GM12878 (cell line): Measurements from ENCODE around the gene ALDH3A2. TPM values are rescaled to one million over a fixed set of nuclear protein-coding genes. Genes with fewer than 3 reads are reported as not detected.

Experiments
- ATAC-seq: fragments of 200-7000 bp; cut with Tn5 transposase; 3 replicates; pipeline ENCODE4 v1.9.1; 2020; ENCODE audit warnings: mild to moderate bottlenecking, moderate library complexity
- BruUV-seq: library from RNA; stranded (reverse); fragments of 400-500 nt; replicated peaks from 2 replicates; lab custom pipeline; 2021; lab: Mats Ljungman, UMichigan
- CTCF ChIA-PET: fragments of 300-600 bp; sonication (Branson Sonifier 250); formaldehyde crosslinking; extraction: SDS; loops from one replicate; lab custom pipeline; 2021; ENCODE audit warnings: inconsistent platforms; lab: Yijun Ruan, JAX
- POLR2A ChIA-PET: fragments of 350-600 bp; formaldehyde crosslinking; extraction: SDS; loops from one replicate; lab custom pipeline; 2021; ENCODE audit warnings: inconsistent platforms; lab: Charles Lee
- RAD21 ChIA-PET: fragments of 300-600 bp; sonication (Branson Sonifier 250); formaldehyde crosslinking; loops from one replicate; lab custom pipeline; 2023; ENCODE audit warnings: antibody characterized with exemption; ENCODE audit not compliant: unreplicated experiment; lab: Charles Lee
- SMC1A ChIA-PET: fragments of 300-600 bp; sonication (Branson Sonifier 250); formaldehyde crosslinking; loops from one replicate; lab custom pipeline; 2023; ENCODE audit not compliant: unreplicated experiment, uncharacterized antibody; lab: Charles Lee
- DNase-seq: peaks from one replicate; pipeline ENCODE4 v3.0.0-alpha.2; 2011; ENCODE audit warnings: low read depth, low spot score
- FAIRE-seq: peaks from 3 replicates; lab custom pipeline; 2011; peaks lifted over from hg19 to GRCh38; lab: Jason Lieb, UNC
- H2AFZ ChIP-seq: 2 replicates; pipeline ENCODE4 v1.6.0; 2011; ENCODE audit warnings: low read depth, low read length, control low read depth; ENCODE audit not compliant: control insufficient read depth
- H3K27ac ChIP-seq: 2 replicates; pipeline ENCODE4 v1.5.1; 2011; ENCODE audit warnings: control low read depth; ENCODE audit not compliant: control insufficient read depth, insufficient read depth
- H3K27me3 ChIP-seq, 2 experiments: replicated peaks in 1 of 2; 2 replicates each; pipeline versions ENCODE4 v1.6.0 to v1.6.1; 2011; ENCODE audit warnings: low read length in 1 of 2; ENCODE audit not compliant: control insufficient read depth in 2 of 2, insufficient read depth in 2 of 2
- H3K36me3 ChIP-seq, 2 experiments: 2 replicates each; pipeline ENCODE4 v1.5.1; 2011; ENCODE audit warnings: low read length in 1 of 2; ENCODE audit not compliant: control insufficient read depth in 2 of 2, insufficient read depth in 2 of 2
- H3K4me1 ChIP-seq: 2 replicates; pipeline ENCODE4 v1.6.1; 2011; ENCODE audit warnings: mild to moderate bottlenecking, low read length, moderate library complexity, mixed read lengths; ENCODE audit not compliant: control insufficient read depth, insufficient read depth
- H3K4me2 ChIP-seq: 2 replicates; pipeline ENCODE4 v1.6.0; 2011; ENCODE audit warnings: control low read depth; ENCODE audit not compliant: control insufficient read depth, insufficient read depth
- H3K4me3 ChIP-seq: fragments of 200-600 bp; sonication (generic); 2 replicates; pipeline ENCODE4 v1.5.1; 2016
- H3K79me2 ChIP-seq: 2 replicates; pipeline ENCODE4 v1.6.0; 2011; ENCODE audit warnings: low read length; ENCODE audit not compliant: control insufficient read depth, insufficient read depth
- H3K9ac ChIP-seq: 2 replicates; pipeline ENCODE4 v1.8.0; 2011; ENCODE audit warnings: low read length, control low read depth, mixed read lengths; ENCODE audit not compliant: control insufficient read depth, insufficient read depth
- H3K9me3 ChIP-seq: replicated peaks from 3 replicates; pipeline ENCODE4 v1.5.1; 2011; ENCODE audit warnings: mild to moderate bottlenecking, low read length; ENCODE audit not compliant: control insufficient read depth, insufficient read depth
- H4K20me1 ChIP-seq: 2 replicates; pipeline ENCODE4 v1.6.0; 2011; ENCODE audit not compliant: control insufficient read depth, insufficient read depth
- ATF2 ChIP-seq: IDR thresholded peaks from 2 replicates; pipeline ENCODE4 v1.6.1; 2012; ENCODE audit warnings: low read length, inconsistent platforms
- FOXK2 ChIP-seq: fragments of 450-650 bp; IDR thresholded peaks from 2 replicates; pipeline ENCODE4 v1.6.1; 2017; ENCODE audit warnings: mild to moderate bottlenecking, moderate library complexity
- FOXM1 ChIP-seq: IDR thresholded peaks from 2 replicates; pipeline ENCODE4 v1.6.1; 2012; ENCODE audit warnings: low read depth, mild to moderate bottlenecking, inconsistent platforms, low read length, moderate library complexity
- GABPA ChIP-seq: IDR thresholded peaks from 2 replicates; pipeline ENCODE4 v1.6.1; 2014; ENCODE audit warnings: antibody characterized with exemption, low read depth, mild to moderate bottlenecking, inconsistent platforms
- IRF3 ChIP-seq: fragments of 450-650 bp; IDR thresholded peaks from 2 replicates; pipeline ENCODE4 v1.6.1; 2014; ENCODE audit warnings: mild to moderate bottlenecking
- JUNB ChIP-seq: IDR thresholded peaks from 2 replicates; pipeline ENCODE4 v1.6.1; 2016; ENCODE audit warnings: antibody characterized with exemption, mild to moderate bottlenecking
- JUND ChIP-seq: IDR thresholded peaks from 2 replicates; pipeline ENCODE4 v1.6.1; 2012; ENCODE audit warnings: low read depth, mild to moderate bottlenecking, low read length, improper control_type of control experiment, moderate library complexity
- NRF1 ChIP-seq: conservative IDR thresholded peaks from 2 replicates; pipeline ENCODE4 v1.6.1; 2011; ENCODE audit warnings: mild to moderate bottlenecking, low read depth, low read length, improper control_type of control experiment
- SIN3A ChIP-seq: IDR thresholded peaks from 2 replicates; pipeline ENCODE4 v1.6.1; 2012; ENCODE audit warnings: low read depth, low read length, improper control_type of control experiment
- SKIL ChIP-seq: fragments of 450-650 bp; IDR thresholded peaks from 2 replicates; pipeline ENCODE4 v1.6.1; 2017; ENCODE audit warnings: mild to moderate bottlenecking, low read depth, inconsistent platforms; ENCODE audit not compliant: poor library complexity, severe bottlenecking
- ZBTB11 ChIP-seq: fragments of 450-650 bp; formaldehyde crosslinking; IDR thresholded peaks from 2 replicates; pipeline ENCODE4 v1.5.0; 2022; ENCODE audit warnings: mild to moderate bottlenecking, missing genetic modification characterization
- ZBTB40 ChIP-seq: fragments of 450-650 bp; IDR thresholded peaks from 2 replicates; pipeline ENCODE4 v1.6.1; 2016; ENCODE audit warnings: mild to moderate bottlenecking, moderate library complexity, borderline replicate concordance
- ZNF274 ChIP-seq: IDR thresholded peaks from one replicate; pipeline ENCODE4 v1.8.0; 2011; ENCODE audit not compliant: insufficient read length, insufficient read depth
- WGBS: methylation state at CpG from one replicate; pipeline ENCODE4 v1.1.6; 2016; ENCODE audit warnings: low lambda C conversion rate; ENCODE audit not compliant: insufficient replicate concordance, insufficient coverage; ENCODE audit errors: missing lambda C conversion rate; 5-methylcytosine and 5-hydroxymethylcytosine counted together
- in situ Hi-C: fragments of 300-500 bp; cut with MboI; formaldehyde crosslinking; loops from 9 replicates; pipeline ENCODE4 v1.14.3; 2018; ENCODE audit warnings: mixed read lengths
- intact Hi-C: fragments of 100-400 bp; cut with micrococcal nuclease; formaldehyde crosslinking; loops from one replicate; pipeline ENCODE4 v1.14.2; 2022; ENCODE audit not compliant: unreplicated experiment
- polyA plus RNA-seq, 11 experiments: library from polyadenylated mRNA; depleted of rRNA in 4 of 11; unstranded in 6 of 11; stranded (reverse) in 5 of 11; fragments of >200 nt; fragmentation: Nextera tagmentation in 4 of 11; fragmentation: Illumina TruSeq in 1 of 11; extraction: Ambion mirVana in 4 of 11; extraction: Trizol in 1 of 11; gene quantifications; 1 replicate in 1 of 11; 2 replicates in 10 of 11; pipeline versions ENCODE4 v1.2.1 to v1.2.3, GENCODE V29; 2011 to 2016; ENCODE audit warnings: inconsistent platforms in 2 of 11, missing spikeins in 2 of 11, low read depth in 1 of 11
- total RNA-seq, 4 experiments: library from RNA; depleted of rRNA in 3 of 4; stranded (reverse); fragments of >200 nt in 3 of 4; fragmentation: Illumina TruSeq in 1 of 4; extraction: Trizol in 1 of 4; gene quantifications; 2 replicates each; pipeline versions ENCODE4 v1.2.1 to v1.2.3, GENCODE V29; 2013 to 2021

The ALDH3A2 gene
- total and polyA plus RNA-seq, 10 of the 15 experiments (the other 5 are each of a cell fraction or from before 2014, with no cell fraction given): 5.0 to 37.0 (median 26.1) TPM

GRCh38 chr17:19618015-19618414, 30.5 kb upstream of the ALDH3A2 start:
- no peaks in the 10 kb centered on the region for H3K79me2 ChIP-seq
- H2AFZ ChIP-seq: no peak overlapping the region
- DNase-seq (no peak), FAIRE-seq (no peak)
- H3K27ac ChIP-seq: no peak overlapping the region
- H3K27me3 ChIP-seq: no peaks in the 10 kb centered on the region; a peak in 1 of 4 replicates
- H4K20me1 ChIP-seq: no peaks in the 10 kb centered on the region
- intact Hi-C loops (no loop called here), in situ Hi-C loops (no loop called here)
- no peaks in the 10 kb centered on the region; the same call in 2 of the 3 replicates for H3K9me3 ChIP-seq
- no peak overlapping the region for H3K9ac ChIP-seq
- 64% methylated on average over 3 of the region's 3 CpGs for WGBS
- no peak overlapping the region for H3K4me2 ChIP-seq
- H3K4me3 ChIP-seq: no peak overlapping the region
- SMC1A ChIA-PET: no interaction called here
- POLR2A ChIA-PET: no interaction called here
- no peak for TF ChIP-seq SIN3A
- TF ChIP-seq SKIL: no peak
- no peak for TF ChIP-seq FOXK2
- no peak for TF ChIP-seq NRF1
- no peak for TF ChIP-seq IRF3
- no peak for TF ChIP-seq GABPA
- no peak for TF ChIP-seq FOXM1
- no peak for TF ChIP-seq ZBTB40
- no peak for TF ChIP-seq JUNB
- TF ChIP-seq ATF2: no peak
- no peak for TF ChIP-seq ZNF274
- no peak for TF ChIP-seq ZBTB11 (CRISPR knock-in tag)
- no peak for TF ChIP-seq JUND
- TF ChIP-seq, all 136 proteins: peak for 0
- ChIA-PET CTCF (no interaction called here), RAD21 (no interaction called here)
- Histone ChIP-seq H3K36me3 (no peaks in the 10 kb centered on the region), H3K4me1 (no peaks in the 10 kb centered on the region)
- no peak for ATAC-seq
- BruUV-seq: no TSS peak
